GM19324 (cell line): Measurements from ENCODE around the gene PCBP1.
"Not testable (repeated sequence)": the region's sequence is repeated elsewhere in the genome, so short reads cannot be mapped to it uniquely, and the experiment has no call there.

Source experiments
- ATAC-seq: cut with Tn5 transposase; IDR thresholded peaks from one replicate; pipeline ENCODE4 v1.9.1; 2021; ENCODE audit warnings: mild to moderate bottlenecking, moderate library complexity; ENCODE audit not compliant: unreplicated experiment, low FRiP score

Gene PCBP1

DNA sequence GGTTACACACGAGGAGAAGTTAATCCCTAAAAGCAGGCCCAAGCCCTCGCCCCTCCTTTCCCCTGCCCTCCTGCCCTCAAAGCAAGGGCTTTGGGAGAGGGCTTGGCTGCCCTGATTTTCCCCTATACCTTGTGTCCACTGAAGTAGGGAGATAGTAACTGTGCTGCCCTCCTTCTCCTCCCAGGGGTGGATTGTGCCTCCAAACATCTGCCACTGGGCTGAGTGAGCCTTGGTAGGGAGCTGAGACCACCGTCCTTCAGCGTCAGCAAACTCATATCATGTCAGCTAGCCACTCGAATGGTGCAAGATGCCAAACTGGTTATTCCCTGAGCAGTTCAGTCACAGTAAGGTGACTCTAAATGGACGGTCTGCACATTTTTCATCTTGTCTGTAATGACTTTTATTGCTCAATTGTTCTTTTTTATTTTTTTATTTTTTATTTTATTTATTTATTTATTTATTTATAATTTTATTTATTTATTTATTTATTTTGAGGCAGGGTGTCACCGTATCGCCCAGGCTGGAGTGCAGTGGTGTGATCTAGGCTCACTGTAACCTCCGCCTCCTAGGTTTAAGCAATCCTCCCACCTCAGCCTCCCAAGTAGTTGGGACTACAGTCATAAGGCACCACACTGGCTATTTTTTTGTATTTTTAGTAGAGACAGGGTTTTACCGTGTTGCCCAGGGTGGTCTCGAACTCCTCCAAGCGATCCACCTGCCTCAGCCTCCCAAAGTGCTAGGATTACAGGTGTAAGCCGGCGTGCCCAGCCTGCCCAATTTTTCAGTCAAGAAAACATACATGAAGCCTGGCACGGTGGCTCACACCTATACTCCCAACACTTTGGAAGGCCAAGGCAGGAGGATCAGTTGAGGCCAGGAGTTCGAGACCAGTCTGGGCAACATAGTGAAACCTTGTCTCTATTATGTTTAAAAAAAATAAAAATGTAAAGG, 8.7 kb downstream of the PCBP1 start:
- no peak for ATAC-seq

DNA sequence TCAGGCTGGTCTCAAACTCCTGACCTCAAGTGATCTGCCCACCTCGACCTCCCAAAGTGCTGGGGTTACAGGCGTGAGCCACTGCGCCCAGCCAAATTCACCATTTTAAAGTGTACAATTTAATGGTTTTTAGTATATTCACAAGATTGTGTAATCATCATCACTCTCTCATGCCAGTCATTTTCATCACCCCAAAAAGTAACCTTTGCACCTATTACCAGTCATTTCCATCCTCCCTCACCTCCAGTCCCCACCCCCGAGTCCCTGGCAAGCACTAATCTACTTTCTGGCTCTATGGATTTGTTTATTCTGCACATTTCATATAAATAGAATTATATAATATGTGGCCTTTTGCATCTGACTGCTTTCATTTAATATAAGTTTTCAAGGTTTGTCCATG, 10.8 kb downstream of the PCBP1 start:
- ATAC-seq: no peak

DNA sequence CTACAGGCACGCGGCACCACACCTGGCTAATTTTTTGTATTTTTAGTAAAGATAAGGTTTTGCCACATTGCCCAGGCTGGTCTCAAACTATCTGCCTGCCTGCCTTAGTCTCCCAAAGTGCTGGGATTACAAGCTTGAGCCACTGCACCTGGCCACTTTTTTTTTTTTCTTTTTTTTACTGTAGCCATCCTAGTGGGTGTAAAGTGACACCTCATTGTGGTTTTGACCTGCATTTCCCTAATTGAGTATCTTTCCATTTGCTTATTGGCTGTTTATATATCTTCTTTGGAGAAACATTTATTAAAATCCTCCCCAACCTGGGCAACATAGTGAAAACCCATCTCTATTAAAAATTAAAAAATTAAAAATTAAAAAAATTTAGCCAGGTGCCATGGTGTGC, 12.0 kb downstream of the PCBP1 start:
- ATAC-seq: no peak

DNA sequence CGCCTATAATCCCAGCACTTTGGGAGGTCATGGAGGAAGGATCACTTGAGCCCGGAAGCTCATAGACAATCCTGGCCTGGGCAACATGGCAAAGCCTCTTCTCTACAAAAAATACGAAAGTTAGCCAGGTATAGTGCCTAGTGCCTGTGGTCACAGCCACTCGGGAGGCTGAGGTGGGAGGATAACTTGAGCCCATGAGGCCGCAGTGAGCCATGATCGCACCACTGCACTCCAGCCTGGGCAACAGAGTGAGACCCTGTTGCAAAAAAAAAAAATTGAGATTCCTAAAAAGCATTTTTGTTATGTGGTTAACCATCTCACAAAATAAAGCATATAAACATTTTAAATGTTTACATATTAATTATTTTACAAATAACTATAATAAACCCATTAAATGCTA, 13.9 kb downstream of the PCBP1 start:
- no peak for ATAC-seq

DNA sequence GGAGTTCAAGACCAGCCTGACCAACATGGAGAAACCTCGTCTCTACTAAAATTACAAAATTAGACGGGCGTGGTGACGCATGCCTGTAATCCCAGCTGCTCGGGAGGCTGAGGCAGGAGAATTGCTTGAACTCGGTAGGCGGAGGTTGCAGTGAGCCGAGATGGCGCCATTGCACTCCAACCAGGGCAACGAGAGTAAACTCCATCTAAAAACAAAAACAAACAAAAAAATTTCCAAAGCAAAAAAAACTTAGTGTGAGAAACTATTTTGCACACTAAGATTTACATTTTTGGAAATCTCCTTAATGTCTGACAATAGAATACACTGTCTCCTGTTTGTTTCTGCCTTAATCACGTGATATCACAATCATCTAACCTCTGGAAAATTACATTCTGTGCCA, 14.4 kb downstream of the PCBP1 start:
- not testable (repeated sequence) for ATAC-seq

DNA sequence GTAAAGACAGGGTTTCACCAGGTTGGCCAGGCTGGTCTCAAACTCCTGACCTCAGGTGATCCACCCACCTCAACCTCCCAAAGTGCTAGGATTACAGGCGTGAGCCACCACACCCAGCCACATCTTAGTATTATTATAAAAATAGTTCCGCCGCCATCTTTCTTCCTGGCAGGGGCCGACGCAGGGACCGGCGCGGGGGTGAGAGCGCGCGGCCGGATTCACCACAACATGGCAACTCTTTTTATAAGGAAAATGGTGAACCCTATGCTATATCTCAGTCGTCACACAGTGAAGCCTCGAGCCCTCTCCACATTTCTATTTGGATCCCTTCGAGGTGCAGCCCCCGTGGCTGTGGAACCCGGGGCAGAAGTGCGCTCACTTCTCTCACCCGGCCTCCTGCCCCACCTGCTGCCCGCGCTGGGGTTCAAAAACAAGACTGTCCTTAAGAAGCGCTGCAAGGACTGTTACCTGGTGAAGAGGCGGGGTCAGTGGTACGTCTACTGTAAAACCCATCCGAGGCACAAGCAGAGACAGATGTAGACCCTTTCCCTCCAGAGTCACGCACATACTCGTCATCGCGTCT, 15.1 kb downstream of the PCBP1 start:
- ATAC-seq: not testable (repeated sequence)

DNA sequence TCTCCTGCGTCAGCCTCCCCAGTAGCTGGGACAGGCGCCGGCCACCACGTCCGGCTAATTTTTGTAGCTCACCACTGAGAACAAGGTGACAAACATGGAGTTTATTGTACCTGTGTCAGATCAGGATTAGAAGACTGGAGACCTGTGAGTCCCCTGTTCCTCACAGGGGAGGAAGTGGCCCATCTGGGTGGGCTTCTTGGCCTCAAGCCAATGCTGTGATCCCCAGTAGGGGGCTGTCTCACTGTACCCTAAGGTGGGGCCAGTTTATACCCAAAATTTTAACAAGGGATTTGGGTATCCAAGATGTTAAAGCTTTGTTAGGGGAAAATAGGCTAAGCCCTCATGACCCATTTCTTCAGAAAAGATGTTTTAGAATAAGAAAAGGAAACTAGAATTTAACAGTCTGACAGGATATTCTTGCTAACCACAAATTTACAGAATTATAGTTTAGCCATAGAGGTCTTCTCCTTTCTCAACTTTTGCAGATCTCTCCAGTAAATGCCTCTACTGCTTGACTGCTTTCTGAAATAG, 16.3 kb downstream of the PCBP1 start:
- ATAC-seq: no peak

DNA sequence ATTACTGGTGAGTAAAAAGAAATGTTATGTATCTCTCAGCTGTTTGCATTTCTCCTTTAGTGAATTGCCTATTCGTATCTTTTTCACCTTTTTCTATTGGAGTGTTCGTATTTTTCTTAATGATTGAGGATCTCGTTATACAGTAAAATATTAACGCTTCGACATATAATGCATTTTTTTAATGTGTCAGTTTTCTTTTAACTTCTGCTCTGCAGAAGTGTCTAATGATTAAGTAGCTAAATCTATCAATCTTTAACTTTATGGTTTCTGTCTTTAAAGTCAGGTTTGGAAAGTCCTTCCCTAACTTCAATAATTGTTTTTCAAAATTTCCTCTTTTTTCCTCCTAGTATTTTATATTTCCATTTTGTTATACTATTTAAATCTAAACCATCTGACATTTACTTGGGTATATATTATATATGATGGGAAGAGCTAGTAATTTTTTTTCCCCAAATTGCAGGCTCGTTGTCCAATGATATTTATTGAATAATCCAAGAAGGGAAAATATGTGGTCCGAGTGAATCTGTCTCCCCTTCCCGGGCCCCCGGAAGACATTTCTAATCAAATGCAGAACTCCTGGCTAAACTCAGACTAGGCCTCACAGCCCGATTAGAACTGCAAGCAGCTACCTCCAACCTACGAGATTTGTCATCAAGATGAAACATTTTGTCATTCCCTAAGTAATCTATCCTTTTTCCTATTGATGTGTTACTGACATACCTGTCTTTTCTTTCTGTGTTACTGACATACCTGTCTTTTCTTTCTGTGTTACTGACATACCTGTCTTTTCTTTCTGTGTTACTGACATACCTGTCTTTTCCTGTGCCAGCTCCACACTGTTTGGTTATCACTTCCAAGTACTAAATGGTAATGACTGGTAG, 17.2 kb downstream of the PCBP1 start:
- ATAC-seq: no peak

DNA sequence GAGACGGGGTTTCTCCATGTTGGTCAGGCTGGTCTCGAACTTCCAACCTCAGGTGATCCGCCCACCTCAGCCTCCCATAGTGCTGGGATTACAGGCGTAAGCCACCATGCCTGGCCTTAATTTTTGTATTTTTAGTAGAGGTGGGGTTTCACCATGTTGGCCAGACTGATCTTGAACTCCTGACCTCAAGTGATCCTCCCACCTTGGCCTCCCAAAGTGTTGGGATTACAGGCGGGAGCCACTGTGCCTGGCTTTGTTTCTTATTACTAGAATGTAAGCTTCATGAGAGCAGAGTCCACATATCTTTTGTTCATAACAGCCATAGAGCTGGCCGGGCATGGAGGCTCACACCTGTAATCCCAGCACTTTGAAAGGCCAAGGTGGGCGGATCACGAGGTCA, 18.9 kb downstream of the PCBP1 start:
- not testable (repeated sequence) for ATAC-seq

DNA sequence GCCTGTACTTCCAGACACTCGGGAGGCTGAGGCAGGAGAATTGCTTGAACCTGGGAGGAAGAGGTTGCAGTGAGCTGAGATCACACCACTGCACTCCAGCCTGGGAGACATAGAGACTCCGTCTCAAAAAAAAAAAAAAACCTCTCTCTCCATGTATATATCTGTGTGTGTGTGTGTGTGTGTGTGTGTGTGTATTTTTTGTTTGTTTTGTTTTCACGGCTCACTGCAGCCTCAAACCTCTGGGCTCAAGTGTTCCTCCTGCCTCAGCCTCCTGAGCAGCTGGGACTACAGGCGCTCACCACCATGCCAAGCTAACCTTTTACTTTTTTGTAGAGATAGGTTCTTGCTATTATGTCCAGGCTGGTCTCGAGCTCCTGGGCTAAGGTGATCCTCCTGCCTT, 23.1 kb downstream of the PCBP1 start:
- ATAC-seq: not testable (repeated sequence)

DNA sequence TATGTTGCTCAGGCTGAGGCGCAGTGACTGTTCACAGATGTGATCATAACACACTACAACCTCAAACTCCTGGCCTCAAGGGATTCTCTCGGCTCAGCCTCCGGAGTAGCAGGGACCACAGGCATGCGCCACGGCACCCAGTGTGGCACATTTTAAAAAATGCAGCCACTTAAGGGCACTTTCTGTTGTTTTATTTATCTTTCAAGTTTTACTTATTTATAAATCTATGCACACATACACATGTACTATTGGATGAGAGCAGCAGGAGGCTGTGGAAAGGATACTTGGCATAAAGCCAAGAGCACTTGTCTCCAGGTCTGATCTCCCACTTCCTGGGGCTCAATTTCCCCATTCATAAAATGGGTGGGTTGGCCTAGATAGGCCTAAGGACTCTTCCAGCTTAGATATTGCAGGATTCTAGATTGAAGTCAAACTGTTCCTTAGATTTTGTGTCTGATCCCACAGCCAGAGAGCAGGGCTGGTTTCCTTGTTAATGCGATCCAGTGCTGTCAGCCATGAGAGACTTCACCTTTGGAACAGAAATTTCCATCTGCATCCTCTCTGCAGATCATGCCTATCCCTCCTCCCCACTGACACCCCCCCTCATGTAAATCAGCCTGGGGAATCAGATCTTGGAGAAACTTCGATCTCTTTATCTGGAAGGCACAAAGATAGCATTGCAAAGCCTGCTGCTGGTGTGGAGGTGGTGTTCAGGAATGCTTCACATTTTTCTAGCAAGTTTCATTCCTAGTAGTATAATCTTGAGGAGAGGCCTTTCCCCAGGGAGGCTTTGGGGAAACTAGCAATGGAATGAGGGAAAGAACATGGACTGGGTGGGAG, 24.7 kb downstream of the PCBP1 start:
- ATAC-seq: no peak

DNA sequence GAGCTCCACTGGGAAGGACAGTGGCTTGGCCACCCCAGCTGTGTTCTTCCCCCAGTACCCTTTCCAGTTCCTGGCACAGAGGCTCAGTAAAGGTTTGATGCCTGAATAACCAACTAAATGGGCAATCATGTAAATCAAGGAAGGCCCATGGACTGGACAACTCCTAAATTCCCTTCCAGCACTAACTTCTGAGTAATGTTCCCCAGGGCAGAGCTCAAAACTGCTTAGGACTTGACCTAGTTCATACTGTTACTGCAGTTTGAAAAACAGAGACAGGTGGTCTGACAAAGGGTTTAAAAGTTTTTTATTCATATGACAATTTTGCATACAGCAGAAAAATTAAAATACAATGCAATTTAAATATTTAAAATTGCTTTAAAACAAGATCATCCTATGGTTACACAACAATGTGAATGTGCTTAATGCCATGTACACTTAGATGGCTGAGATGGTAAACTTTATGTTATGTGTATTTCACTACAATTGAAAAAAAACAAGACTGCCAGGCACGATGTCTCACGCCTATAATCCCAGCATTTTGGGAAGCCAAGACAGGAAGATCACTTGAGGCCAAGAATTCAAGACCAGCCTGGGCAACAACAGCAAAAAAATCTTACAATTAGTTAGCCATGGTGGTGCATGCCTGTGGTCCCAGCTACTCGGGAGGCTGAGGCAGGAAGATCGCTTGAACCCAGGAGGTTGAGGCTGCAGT, 26.2 kb downstream of the PCBP1 start:
- no peak for ATAC-seq

DNA sequence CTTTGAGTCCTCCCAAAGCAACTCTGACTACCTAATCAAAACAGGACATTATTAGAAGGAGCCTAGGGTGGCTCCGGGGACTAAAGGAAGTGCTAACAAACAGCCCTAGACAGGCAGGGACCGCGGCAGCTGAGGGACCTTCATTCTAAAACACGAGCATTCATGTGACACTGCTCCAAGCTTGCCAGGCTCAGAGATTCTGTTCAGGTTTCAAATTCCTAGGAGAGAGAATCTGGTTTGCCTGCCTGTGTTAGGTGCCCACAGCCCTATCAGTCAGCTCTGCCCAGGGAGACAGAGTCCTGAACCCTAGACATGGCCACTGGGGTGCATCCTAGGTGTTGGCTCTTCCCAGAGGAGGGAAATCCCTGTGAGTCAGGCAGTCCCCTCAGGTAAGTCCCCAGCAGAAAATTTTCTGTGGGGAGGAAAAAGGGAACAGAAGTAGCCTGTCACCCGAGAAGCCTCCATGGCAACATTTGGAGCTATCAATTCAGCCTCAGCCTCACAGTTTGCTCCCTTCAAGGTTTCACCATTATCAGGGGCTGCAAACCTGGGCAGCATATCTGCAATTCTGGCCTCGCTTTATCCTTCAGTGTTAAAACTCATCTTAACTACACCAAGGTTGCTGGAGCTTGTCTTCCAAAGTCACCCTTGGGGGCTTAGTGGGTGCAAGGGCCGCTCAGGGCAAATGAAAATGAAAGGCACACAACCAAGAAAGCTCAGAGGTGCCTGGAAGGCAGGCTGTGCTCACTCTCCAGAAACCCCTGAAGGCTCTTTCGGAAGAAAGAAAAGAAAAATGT, 28.6 kb downstream of the PCBP1 start:
- ATAC-seq: peak; percentile 54

DNA sequence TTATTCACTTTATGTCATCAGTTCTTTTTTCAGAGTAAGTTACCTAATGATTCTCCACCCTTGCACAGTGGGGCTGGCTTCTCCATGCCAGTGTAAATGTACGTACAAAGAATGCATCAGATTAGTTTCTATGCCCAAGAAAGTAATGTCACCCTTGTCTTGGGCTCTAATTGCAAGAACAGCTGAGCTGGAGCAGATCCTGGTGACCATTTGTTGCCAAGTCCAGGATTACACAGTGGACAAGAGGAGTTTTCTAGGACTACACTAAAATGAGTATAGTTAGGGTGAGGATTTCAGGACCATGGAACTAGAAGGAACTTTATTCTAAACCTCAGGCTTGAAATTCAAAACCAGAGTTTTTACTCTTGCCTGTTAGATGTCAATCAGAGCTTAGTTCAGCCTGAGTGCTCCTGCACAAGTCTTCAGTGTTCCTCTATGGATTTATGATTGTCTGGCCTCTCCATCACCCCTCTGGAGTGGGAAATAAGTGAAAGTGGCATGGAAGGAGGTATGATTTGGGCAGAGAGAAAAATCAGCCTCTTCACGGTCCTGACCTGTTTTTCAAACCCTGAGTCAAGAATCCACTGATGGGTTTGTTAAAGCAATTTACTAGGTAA, 29.8 kb downstream of the PCBP1 start:
- ATAC-seq: no peak

DNA sequence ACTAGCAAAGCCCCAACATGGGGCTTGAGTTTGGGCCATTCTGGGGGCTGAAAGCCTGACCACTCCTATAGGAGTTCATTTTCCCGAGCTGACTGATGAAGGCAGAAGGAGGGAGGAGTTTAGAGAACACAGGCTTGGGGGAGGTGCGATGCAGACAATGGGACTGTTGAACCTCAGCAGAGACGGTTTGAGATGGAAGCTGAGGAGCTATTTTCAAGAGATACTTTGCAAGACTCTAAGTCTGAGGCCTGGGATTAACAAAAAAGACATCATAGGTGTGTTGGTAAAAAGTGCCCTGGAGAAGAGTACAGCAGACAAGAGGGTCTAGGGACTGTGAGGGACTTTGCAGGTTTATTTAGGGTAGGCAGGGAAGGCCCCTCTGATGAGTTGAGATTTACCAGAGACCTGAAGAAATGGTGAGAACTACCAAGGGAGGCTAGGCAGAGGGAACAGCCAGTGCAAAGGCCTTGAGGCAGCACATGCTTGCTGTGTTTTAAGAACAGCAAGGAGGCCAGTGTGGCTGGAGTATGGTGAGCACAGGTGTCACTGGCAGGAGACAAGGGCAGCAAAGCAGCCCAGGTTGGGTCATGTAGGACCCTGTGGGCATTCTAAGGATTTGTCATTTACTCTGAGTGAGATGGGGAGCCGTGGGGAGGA, 31.6 kb downstream of the PCBP1 start:
- no peak for ATAC-seq

DNA sequence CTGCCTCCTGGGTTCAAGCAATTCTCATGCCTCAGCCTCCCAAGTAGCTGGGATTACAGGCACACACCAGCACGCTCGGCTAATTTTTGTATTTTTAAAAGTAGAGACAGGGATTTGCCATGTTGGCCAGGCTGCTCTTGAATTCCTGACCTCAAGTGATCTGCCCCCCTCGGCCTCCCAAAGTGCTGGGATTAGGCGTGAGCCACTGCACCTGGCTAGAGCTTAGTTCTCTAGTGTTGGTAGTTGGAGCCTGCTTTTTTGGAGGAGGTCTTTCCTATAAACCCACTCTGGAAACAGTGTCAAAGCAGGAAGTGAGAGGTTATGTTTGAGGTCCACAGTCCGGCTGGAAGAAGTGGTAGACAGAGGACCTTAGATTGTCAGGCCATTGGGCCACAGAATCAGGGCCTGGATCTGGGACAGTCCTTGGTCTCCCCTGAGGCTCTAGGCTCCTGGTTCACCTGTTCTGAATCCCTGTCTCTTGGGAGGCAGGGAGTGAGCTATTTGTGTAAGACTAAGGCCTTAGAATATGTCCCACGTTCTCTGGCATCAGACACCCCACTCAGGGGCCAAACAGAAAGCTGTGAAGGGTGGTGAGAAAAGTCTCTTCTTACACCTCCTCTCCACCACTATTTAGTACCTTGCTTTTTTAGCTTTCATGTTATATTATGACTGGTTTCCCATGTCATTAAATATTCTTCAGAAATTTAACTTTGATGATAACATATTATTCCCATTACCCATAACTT, 34.5 kb downstream of the PCBP1 start:
- no peak for ATAC-seq

DNA sequence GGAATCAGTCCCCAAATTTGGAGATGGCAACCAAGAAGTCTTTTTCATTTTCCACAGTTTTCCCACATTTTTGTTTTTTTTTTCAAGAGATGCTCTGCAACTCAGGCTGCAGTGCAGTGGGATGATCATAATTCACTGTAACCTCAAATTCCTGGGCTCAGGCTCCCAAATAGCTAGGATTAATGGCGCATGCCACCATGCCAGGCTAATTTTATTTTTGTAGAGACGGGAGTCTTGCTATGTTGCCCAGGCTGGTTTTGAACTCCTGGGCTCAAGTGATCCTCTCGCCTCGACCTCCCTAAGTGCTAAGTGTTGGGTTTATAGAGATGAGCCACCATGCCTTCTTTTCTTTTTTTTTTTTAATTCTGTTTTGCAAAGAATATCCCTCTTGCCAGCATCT, 35.2 kb downstream of the PCBP1 start:
- no peak for ATAC-seq
